NCI-H2196 (cell line): ENCODE data around the gene CENPV.
"Not testable (repeated sequence)": the region's sequence is repeated elsewhere in the genome, so short reads cannot be mapped to it uniquely, and the experiment has no call there.

ENCODE experiments used
- DNase-seq: peaks from one replicate; lab custom pipeline; 2025; ENCODE audit not compliant: unreplicated experiment; lab: John Stamatoyannopoulos, UW

Gene CENPV

DNA sequence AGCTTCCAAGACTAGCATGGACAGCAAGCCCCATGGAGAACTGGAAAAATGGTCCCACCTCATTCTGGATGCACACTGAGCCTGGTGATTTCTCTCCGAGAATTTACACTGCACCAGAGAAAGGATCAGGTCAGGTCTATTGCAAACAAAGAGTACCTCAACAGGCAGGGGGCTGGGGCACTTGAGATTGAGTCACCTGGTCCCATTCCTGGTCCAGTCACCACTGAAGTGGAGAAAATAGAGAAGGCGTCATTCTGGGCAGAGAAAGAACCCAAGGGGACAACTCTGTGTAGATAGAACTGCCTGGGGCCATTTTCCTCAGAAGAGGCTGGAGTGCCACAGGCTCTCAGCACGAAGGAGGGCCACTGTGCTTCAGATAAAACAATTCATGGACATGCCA lies 38.4 kb downstream of the CENPV start:
- no peak for DNase-seq

DNA sequence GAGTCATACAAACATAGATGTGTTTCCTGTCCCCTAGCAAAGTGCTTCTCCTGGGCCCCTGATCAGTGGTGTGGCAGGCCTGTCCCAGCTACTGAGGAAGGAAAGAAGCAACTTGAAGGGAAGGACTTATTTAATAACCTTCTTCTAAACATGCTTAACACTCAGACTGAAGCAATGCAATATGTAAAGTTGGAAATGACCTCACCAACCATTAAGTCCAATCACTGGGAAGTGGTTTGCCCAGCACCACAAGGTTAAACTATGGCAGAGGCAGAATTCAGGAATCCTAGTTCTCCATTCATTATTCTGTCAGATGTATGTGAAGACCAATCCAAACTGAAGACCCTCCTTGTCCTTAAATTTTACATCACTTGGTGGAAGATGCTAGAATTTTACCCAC lies 39.1 kb downstream of the CENPV start:
- DNase-seq = no peak

DNA sequence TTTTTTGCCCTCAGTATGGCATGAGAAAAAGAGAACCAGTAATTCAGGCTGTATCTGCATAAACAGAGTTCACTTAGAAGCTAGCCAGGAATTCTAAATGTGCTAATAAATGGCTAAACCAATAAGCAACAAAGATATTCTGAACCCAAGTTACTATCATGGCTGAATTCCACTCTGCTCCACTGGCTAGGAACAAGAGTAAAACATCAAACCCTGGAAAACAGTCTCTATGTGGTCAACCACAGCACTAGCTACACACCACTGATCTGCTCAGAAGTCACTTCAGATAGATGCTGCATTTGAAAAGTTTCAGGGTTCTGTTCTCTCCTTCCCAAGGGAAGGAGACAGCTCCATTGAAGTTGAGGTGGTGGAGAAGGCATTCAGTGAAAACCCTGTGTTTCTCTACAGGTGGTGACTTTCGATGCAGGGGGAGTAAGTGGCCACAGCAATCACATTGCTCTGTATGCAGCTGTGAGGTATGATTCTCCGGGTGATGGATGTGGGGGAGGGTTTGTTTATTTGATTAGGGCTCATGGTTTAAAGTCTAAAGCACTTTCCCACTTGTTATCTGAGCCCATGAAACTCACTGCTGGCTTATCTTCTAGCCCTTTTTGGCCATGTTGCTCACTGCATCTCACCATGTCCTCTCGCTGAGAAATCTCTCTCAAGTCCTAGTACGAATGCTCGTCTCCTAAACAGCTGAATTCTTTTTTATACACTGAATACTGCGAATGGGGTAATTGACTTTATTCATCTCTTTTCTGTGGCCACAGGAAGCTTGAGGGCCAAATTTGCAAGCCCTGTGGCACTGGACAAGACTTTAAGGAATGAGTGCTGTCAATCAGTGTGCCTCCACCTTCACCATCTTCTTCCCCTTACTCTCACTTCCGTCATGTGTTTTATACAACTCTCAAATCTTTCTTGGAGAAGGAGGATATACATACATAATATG lies 39.9 kb downstream of the CENPV start:
- no peak for DNase-seq

DNA sequence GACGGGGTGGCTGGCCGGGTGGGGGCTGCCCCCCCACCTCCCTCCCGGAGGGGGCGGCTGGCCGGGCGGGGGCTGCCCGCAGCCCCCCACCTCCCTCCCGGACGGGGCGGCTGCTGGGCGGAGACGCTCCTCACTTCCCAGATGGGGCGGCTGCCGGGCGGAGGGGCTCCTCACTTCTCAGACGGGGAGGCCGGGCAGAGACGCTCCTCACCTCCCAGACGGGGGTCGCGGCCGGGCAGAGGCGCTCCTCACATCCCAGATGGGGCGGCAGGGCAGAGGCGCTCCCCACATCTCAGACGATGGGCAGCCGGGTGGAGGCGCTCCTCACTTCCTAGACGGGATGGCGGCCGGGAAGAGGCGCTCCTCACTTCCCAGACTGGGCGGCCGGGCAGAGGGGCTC lies 41.2 kb downstream of the CENPV start:
- DNase-seq = not testable (repeated sequence)

DNA sequence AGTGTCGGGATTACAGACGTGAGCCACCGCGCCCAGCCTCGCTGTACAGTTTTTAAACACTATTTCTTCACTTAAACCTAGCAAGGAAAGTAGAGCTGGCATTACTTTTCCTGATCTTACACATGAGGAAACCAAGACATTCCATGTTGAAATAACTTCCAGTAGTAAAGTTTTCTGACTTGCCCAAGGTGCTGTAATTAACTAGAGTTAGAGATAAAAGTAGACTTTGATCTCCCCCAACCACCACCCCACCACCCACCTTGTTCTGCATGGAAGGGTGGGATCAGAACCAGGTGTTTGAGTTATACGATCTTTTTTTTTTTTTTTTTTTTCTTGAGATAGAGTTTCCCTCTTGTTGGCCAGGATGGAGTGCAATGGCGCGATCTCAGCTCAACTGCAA lies 47.1 kb downstream of the CENPV start:
- no peak for DNase-seq

DNA sequence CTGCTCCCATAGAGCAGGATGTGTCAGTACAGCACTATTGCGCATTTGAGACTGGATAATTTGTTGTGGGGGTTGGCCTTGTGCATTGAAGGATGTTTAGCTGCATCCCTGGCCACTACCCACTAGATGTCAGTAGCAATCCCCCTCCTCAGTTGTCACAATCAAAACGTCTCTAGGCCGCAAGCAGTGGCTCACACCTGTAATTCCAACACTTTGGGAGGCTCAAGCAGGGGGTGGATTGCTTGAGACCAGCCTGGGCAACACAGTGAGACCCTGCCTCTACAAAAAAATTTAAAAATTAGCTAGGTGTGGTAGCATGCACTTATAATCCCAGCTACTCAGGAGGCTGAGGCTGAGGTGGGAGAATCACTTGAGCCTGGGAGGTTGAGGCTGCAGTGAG lies 48.4 kb downstream of the CENPV start:
- no peak for DNase-seq

DNA sequence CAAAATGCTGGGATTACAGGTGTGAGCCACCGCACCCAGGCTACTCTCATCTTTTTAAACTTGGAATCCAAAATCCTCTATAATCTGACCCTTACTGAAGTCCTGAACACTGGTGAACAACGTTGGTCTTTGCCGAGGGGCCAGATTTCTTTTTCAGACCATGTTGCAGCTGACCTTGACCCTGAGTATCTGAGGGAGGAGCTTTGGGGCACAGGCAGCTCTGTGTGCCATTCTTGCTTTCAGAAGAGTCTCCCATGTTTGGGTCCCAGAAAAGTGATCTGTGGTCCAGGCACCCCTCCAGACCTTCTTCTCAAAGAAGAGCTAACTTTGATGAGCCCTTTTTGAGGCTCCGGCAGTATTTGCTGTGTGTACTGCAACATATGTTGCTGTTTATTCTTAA lies 50.4 kb downstream of the CENPV start:
- DNase-seq = no peak

DNA sequence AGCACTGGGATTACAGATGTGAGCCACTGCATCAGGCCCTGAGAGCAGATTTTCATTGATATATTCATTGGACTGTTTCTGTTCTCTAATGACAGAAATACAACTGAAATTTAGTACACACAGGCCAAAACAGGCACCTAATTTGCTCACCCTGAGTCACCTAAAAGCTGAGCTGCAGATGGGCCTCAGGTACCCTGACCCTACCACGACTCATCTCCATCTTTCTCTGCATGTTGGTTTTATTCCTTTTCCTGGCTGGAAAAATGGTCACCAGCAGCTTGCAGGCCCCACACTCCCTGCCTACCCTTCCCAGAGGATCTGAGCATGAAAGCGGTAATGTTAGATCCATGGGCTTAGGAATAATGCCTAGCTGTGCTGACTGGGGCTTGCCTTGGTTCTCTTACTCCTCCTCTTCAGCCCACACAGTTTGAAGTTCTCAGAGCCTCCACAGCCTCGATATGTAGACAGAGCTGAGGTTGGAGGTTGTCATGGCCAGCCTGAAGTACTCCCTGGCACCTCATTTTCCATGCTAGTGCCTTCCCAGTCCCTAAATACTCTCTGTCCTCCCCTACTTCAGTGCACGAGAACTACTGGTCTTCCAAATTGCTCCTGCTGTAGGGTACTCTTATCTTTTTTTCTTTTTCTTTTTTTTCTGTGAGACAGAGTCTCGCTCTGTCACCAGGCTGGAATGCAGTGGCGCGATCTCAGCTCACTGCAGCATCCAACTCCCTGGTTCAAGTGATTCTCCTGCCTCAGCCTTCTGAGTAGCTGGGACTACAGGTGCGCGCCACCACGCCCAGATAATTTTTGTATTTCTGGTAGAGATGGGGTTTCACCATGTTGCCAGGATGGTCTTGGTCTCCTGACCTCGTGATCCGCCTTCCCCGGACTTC lies 51.1 kb downstream of the CENPV start:
- no peak for DNase-seq

DNA sequence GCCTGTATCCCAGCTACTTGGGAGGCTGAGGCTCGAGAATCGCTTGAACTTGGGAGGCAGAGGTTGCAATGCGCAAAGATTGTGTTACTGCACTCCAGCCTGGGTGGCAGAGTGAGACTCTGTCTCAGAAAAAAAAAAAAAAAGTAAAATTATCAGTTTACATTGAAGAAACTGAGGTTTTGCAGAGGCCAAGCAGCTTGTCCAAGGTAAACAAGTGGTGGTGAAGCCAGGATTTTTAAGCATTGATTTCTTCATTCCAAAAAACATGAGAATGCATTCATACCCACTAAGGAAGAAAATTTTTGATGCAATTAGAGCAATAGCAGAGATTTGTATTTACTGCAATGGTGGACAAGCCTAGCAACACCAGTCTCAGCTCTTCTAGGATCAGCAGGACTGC lies 52.7 kb downstream of the CENPV start:
- DNase-seq = no peak

DNA sequence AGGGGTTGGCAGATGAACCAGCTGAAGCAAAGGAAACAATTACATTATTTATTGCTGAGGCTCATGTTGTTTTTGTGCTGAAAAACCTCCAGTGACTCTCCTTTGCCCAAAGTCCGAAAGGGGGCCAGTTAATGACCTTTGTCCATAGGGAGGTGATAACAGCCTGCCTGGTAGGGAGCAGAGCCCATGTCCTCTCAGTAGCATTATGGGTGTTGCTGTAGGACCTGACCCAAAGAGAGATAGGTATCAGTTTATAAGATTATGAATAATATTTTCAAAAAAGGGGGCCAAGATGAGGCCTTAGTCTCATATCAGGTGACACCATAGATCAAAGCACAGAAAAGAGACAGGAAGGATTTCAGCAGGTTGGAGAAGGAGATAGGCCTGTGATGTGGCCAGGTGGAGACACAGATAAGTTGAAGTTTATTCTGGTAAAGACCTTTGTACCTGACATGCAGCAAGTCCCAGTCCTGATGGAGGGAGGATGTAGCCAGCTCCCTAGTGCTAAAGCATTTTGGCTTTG lies 55.1 kb downstream of the CENPV start:
- no peak for DNase-seq

DNA sequence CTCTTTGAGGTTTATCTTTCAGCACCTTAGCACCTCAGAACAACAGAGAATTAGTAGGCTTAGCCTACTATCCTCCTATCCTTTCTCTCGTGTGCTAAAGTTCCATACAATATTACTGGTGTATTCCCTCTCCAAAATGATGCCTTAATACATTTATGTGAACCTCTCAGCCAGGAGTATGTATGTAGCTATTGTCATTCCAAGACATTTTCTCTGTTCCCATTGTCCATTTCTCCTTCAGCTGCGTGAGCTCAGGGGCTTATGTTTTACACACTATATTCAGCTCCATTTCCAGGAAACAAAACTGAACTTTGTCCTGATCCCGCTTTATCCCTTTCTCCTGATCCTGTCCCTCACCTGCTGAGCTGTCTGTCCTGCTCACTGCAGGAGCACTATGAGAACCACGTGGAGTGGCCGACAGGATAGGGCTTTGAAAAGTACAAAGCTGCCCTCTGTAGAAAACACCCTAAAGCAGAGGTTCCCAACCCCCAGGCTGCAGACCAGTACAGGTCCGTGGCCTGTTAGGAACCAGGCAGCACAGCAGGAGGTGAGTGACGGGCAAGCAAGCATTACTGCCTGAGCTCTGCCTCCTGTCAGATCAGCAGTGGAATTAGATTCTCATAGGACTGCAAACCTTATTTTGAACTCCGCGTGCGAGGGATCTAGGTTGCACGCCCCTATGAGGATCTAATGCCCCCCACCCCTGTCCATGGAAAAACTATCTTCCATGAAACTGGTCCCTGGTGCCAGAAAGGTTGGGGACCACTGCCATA lies 55.7 kb downstream of the CENPV start:
- no peak for DNase-seq

DNA sequence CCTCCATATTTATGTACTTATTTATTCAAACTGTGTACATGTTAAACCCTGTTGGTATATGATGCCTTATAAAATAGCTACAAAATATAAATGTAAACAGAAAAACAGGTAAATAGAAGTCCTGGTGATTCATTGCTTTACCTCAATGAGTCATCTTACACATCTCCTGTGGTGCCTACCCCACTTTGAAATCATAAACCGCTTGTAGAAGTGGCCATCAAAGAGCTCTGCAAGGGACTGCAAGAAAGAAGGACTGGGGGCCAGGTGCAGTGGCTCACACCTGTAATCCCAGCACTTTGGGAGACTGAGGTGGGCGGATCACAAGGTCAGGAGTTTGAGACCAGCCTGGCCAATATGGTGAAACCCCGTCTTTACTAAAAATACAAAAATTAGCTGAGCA lies 57.2 kb downstream of the CENPV start:
- not testable (repeated sequence) for DNase-seq

DNA sequence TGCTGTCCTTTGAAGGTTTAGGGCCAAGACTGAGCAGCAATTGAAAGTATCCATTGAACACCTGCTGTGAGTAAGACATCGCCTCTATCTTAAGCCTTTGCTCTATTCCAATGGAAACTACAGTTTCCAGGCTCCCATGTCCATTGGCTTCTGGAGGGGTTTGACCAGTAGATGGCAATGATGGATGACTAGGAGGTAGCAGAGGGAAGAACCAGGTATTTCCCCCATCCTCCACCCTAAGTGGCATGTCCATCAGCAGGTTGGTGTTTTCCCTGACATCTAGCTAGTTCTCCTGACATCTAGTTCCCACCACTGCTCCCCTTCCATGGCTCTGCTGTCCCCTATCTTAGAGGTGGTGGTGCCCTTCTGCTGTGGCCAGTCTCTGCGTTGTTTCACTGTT lies 58.7 kb downstream of the CENPV start:
- no peak for DNase-seq

DNA sequence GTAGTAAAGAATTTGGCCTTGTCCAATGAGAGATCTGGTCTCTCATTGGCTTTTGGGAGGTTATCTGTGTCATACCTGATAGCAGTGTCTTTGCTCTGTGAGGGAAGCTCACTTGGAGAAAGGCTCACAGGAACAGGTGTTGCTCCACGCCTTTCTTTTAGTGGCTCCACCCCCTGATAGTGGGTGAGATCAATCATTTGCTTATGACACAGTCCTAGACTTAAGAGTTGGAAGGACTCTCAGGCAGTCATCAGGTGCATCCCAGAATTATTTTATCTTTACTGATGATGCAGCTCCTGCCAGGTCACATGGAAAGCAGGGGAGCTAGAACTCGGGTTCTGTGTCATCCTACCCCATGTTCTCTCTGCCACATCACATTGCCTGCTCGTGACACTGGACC lies 59.3 kb downstream of the CENPV start:
- no peak for DNase-seq
